GM19395 (cell line): ENCODE measurements around the gene HSD11B2.

Experiments used
- ATAC-seq: cut with Tn5 transposase; IDR thresholded peaks from one replicate; pipeline ENCODE4 v1.9.1; 2021; ENCODE audit warnings: mild to moderate bottlenecking, moderate library complexity; ENCODE audit not compliant: unreplicated experiment

Gene HSD11B2

GRCh38 chr16:67431775-67432505 lies 1.0 kb downstream of the HSD11B2 start:
- no peak for ATAC-seq

- ATAC-seq = no peak
Observed at GRCh38 chr16:67432506-67432890, 1.6 kb downstream of the HSD11B2 start.

- ATAC-seq = no peak
Observed at GRCh38 chr16:67433131-67433719, 2.3 kb downstream of the HSD11B2 start.

- ATAC-seq = no peak
Observed at GRCh38 chr16:67435758-67436164, 4.8 kb downstream of the HSD11B2 start.

- no peak for ATAC-seq
Observed at GRCh38 chr16:67436640-67437193, 5.8 kb downstream of the HSD11B2 start.

- ATAC-seq = no peak
Observed at GRCh38 chr16:67437513-67437912, 6.6 kb downstream of the HSD11B2 start.

- ATAC-seq = no peak
Observed at GRCh38 chr16:67438098-67438791, 7.3 kb downstream of the HSD11B2 start.

DNA sequence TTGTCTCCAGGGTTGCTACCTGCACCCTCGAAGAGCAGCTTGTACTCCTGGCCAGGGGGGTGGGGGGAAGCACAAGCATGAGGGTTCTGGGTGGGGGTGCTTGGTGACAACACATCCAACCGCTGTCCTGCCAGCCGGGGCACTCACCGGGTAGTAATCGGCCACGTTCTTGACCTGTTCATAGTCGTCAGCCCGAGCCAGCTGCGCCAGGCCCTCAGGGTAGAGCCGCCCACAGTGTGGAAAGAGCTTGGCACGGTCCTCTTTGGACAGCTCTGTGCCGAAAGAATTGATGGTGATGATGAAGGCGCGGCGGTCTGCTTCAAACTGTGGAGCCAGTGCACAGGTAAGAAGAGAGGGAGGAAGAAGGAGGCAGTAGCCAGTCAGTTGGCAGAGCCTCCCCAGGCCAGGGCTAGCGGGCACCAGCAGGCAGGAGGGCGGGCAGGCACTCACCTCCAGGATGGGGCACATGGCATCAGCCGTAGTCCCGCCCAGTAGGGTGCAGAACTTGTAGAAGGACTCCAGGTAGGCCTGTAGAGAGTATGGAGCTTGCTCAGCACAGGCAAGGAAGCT lies 8.0 kb downstream of the HSD11B2 start:
- no peak for ATAC-seq

- ATAC-seq = no peak
Observed at GRCh38 chr16:67441271-67441753, 10.4 kb downstream of the HSD11B2 start.

- ATAC-seq = no peak
Observed at GRCh38 chr16:67441907-67442306, 11.0 kb downstream of the HSD11B2 start.

DNA sequence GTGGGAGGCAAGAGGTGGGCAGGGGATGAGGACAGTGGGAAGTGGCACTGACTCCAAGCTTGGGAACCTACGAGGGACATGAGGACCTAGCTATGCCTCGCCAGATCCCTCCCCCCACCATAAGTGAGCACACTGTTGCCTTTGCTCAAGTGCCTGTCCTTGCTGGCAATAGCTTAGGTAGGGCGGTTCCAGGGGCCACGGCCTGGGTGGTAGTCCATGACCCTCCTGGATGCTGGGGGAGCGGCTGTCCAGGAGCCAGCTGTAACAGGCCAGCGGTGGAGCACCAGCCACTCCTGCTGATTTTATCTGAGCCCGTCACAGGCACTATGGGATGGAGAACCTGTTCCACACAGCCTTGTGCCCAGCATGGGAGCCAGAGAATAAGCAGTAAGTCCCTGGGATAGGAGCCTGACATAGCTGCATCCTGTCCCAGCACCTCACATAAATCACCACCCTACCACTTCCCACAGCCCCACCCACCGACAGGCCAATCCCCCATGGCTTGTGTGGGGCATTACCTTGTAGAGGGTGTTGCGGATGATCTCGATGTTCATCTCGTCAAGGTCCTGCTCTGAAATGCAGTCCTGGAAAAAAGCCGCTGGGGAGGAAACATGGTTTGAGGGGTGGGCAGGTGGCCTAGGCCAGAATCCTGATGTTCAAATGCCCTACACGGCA lies 11.8 kb downstream of the HSD11B2 start:
- no peak for ATAC-seq

DNA sequence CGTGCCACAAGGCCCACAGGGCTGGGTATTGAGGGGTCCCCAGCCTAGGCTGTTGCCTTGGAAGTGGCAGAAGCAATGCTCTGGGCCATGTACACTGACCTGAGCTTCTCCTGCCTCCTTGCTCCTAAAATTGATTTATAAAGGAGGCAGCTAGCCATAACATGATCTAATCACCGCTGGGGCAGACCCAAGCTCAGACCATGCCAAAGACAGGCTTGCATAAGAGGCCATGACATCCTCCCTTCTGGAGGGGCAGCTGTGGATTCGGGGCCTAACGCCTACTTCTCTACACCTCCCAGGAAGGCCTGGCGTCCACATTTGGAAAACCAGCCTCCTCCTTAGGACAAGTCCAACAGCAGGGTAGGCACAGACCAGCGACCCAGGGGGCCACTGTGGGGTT lies 12.3 kb downstream of the HSD11B2 start:
- ATAC-seq = no peak

DNA sequence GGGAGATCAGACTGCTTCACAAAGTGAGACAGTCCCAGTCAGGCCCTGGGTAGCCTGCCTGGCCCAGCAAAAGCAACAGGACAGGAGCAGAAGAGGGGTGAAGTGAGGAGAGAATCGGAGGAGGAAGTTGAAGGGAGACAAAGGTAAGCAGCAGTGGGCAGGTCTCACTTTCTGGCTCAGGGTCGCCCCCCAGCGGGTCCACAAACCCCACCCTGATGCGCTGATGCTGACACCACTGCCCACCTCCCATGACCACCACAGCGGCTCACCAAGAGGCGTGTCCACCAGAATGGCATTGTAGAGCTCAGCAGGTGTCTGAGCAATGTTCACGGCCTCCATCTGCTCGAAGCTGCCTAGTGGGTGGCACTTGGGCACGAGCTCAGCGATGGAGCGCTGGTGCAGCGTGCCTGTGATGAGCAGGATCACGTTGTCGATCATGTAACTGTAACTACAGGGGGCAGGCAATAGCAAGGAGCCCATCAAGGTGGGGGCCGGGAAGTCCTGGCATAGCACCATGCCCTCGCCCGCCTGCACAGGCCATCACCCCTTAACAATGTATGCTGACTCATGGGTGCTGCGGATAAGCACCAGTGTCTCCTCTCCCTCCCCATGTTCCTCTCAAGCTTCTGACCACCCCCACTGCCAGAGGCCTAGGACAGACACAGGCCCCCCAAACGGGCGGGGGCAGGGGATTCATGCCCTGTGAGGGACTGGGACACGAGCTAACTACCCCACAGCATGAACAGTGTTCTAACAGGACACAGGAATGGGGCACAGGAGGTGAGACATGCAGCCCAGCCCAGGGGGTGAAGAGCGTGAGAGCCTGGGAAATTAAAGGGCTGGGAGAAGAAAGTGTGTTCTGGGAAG lies 13.6 kb downstream of the HSD11B2 start:
- ATAC-seq = no peak

- no peak for ATAC-seq
Observed at GRCh38 chr16:67445126-67445426, 14.2 kb downstream of the HSD11B2 start.

DNA sequence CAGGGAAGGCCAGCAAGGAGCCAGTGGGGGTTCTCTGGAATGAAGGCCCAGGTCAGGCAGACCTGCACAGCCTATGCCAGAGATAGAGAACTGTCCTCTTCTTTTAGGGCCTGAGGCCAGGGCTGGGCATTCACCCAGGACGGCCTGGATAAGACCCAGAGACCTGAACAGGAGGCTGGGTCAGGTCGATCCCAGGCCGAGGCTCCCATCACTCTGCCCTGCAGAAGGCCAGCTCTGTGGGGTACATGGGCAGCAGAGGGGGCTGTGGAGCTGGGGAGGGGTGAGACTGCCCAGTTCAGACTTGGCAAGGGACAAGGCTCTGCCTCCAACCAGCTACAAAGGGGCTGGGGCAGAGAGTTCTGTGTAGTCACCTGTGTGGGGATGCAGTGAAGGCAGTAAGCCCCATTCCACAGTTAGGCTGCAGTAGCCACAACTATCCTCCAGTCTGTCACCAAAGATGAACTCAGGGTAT lies 14.6 kb downstream of the HSD11B2 start:
- ATAC-seq = no peak

DNA sequence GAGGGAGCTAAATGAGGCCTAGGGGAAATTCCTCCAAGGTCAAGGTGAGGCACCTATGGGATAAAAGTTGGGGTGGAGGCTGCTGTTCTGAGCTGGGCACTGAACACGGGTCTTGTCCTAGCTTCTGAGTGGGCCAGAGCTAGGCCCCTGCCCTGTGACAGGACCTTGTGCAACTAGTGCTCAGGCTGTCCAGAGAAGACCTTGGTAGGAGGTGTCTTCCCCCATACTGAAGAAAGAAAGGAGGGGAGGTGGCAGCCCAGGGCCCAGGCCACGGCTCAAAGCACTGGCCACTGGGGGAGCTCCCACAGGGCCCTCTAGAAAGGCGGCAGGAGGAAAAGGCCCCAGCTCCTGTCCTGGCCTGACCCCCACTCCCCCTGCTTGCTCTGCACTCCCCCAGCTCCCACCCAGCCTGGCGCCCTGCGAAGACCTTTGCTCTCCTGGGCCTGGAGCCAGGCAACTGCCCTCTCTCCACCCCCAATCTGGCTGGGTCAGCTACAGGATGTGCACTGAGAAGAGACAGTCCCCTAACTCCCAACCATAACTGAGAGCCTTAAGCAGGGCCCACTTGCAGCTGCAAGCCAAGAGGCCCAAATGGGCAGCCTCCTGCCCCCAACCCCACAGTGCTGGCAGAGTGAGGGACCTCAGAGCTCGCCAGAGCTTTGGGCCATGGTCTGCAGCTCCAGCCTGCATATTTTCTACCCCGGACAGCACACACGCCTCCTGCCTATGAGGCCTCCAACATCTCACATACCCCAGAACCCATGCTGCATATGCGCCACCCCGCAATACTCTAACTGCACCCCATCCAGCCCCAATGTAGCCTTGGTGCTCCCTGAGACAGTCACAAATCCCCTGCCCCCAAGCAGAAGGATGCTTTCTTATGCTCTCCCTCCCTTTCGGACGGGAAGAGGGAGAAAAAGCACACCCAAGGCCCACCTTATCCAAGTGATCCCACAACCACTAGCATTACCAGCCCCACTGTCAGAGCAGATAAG lies 15.3 kb downstream of the HSD11B2 start:
- ATAC-seq = no peak

GRCh38 chr16:67446968-67447507 lies 16.1 kb downstream of the HSD11B2 start:
- no peak for ATAC-seq

DNA sequence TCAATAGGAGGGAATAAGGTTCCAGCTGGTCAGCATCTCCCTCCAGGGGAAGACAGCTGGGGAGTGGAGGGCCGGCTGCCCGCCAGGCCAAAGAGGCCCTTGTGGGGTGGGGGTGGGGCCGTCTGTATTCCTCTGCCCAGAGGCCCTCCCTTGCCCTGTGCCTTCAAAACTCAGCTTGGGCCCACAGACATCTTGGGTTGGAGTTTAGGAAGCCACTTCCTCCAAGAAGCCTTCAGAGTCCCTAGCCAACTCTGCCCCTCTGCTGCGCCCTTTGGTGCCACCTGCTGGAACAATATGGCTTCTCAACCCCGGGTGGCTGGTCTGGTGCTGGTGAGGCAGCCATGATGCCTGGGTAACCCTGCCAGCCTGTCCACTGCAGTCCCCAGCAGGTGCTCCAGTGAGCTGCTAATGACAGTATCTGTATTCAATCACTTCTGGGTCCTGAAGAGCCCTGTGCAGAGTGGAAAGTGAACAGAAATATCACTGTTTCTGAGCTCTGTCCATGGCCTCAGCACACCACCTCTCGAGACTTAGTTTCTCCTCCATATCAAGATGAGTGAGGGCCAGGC lies 16.7 kb downstream of the HSD11B2 start:
- ATAC-seq = no peak
